IPS DF 4.7 (cell line): Measurements from ENCODE around the gene USP16.
"Not testable (repeated sequence)": the region's sequence is repeated elsewhere in the genome, so short reads cannot be mapped to it uniquely, and the experiment has no call there.

Experiments used
- DNase-seq: peaks from one replicate; pipeline ENCODE4 v3.0.0-alpha.2; 2013; ENCODE audit warnings: low spot score; ENCODE audit errors: extremely low read depth

USP16 gene

GRCh38 chr21:29033301-29033700 lies 8.8 kb downstream of the USP16 start:
- DNase-seq = no peak

DNA sequence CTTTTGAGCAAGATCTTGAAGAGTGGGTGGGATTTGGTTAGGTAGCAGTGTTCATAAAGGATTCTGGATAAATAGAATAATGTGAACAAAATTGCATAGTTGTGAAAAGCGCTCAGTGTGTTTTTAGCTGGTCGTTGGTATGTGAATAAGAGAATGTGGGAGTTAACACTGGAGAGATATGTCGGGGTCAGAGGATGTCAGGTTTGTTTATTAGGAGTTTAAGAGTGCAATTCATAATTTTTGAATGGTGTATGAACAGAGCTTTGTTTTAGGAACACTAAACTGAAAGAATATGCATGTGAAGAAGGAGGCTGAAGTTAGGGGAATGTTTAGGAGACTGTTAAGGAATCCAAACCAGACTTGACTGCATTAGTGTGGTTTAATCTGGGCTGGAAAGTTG lies 9.4 kb downstream of the USP16 start:
- DNase-seq = no peak

GRCh38 chr21:29034678-29035077 lies 10.2 kb downstream of the USP16 start:
- DNase-seq = no peak

GRCh38 chr21:29052224-29052623 lies 27.8 kb downstream of the USP16 start:
- no peak for DNase-seq

- DNase-seq = no peak
Observed at GRCh38 chr21:29053011-29053553, 28.6 kb downstream of the USP16 start.

DNA sequence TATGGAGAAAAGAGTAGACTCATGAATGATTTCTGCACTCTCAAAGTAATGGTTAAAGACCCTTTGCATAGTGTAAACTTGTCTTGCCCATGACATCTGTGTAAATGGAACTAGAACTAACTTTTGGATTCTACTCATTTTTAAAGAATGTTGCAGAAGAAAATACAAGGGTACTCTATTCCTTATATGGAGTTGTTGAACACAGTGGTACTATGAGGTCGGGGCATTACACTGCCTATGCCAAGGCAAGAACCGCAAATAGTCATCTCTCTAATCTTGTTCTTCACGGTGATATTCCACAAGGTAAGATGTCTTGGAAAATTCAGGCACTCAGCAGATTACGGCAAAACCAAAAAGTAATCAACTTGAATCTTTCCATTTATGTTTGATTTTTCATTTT lies 29.2 kb downstream of the USP16 start:
- DNase-seq = no peak

GRCh38 chr21:29055080-29055479 lies 30.6 kb downstream of the USP16 start:
- no peak for DNase-seq

DNA sequence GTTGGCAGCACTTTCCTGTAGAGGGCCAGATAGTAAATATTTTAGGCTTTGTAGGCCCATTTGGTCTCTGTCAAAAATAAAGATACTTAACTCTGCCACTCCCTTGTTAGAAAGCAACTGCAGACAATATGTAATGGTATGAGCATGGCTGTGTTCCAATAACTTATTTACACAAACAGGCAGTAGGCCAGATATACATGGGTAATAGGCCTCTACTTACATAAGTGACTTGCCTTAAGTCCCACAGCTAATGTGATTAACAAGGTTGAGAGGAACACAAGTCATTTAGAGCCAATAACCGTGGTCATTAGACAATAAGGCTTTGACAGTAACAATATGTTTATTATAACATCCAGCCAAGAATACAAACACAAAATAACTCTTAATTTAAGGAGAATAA lies 31.5 kb downstream of the USP16 start:
- DNase-seq = no peak

DNA sequence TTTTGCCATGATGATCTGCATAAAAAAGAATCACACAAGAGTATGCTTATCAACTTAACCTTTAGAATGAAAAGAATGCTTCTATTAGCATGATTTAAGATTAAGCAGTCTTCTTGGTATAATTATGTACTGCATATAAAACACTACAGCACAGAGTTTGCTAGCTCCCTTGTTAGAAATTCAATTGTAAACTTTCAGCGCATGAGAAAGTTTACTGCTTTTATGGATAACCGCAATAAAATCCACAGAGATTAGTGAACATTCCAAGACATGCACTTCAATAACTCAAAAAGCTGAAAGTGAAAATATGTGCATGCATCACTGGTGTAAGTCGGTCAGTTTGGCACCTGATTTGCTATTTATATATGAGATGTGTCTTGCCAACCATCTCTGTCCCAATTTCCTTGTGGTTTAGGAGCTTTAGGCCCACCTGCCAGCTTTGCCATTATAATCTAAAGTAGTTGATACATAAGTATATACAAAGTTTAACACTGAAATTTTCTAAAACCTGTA lies 32.1 kb downstream of the USP16 start:
- no peak for DNase-seq

DNA sequence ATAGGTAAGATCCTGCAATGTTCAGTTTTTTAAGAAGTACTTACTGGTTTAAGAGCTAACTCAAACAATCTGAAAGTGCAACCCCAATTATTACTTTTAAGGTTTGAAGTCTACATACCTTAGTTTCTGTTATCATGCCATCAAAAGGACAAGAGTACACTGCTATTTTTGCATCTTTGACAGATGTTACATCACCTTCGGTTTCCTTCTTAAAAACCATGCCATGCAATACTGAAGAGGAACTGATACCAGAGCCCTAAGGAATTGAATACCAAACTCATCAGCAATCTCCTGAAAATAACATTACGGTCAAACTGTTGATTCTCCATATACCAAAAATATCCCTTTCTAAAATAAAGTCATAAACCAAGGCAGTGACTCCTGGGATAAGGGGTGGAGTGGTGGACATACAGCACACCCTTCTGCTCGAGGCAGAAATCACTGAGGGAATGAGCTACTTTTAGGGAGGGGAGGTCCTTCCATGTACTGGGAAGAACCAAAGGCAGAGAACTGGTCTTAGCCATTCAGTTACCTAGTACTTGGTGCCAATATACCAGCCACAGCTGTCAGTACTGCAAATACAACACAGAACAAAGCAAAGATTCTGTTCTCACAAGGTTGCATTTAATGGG lies 40.5 kb downstream of the USP16 start:
- no peak for DNase-seq

DNA sequence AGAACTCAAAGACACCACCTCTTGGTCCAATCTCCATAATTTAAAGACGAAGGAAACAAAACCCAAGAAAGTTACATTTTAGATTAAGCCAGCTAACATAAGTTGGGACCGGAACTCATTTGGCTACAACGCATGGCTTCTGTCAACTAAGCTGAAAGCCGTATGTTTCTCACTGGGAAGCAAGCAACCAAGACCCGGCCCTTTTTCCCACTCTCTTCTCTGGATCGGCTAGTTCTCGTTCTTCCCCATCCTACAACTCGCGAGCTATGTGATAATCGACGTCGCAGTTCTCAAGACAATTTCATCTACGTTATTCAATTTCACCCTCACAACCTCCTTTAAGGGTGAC lies 48.4 kb downstream of the USP16 start:
- no peak for DNase-seq

GRCh38 chr21:29073222-29074006 lies 48.9 kb downstream of the USP16 start, which contains the start of gene CCT8:
Gene CCT8 (minus strand): TSS chr21:29073648. CDS start chr21:29073590, 58 bp downstream.
- peak; percentile 95 for DNase-seq

GRCh38 chr21:29074007-29074376 lies 49.5 kb downstream of the USP16 start:
- DNase-seq = no peak

DNA sequence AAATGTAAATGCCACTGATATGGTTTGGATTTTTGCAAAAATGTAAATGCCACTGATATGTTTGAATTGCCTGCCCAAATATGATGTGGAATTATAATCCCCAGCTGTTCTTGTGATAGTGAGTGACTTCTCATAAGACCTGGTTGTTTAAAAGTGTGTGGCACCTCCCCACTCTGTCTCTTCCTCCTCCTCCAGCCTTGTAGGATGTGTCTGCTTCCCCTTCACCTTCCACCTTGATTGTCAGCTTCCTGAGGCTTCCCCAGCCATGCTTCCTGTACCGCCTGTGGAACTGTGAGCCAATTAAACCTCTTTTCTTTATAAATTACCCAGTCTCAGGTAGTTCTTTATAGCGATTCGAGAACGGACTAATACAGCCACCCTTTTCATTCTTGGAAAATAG lies 50.3 kb downstream of the USP16 start:
- no peak for DNase-seq

DNA sequence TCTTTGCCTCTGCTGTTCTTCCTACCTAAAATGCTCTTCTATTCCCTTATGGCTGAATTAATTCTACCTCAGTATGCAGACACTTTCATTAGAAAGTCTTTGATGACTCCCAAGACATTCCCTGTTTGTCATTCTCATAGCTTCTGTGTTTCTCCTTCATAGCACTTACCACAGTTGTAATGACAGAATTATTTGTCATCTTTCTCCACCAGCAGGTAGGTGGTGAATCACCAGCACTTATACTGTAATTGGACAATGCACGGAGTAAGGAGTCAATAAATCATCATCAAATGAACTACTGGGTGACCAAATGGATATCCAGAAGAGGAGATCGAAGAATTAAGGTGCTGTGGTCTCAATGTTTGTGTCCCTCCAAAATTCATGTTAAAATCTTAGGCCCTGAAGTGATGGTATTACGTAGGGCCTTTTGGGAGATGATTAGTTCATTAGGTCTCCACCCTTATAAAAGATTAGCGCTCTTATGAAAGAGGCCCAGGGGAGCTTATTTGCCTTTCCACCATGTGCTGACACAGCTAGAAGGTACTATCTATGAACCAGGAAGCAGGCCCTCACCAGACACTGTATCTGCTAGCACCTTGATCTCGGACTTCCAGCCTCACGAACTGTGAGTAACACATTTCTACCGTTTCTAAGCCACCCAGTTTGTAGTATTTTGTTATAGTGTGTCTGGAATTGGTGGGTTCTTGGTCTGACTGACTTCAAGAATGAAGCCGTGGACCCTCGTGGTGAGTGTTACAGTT lies 51.4 kb downstream of the USP16 start:
- no peak for DNase-seq

DNA sequence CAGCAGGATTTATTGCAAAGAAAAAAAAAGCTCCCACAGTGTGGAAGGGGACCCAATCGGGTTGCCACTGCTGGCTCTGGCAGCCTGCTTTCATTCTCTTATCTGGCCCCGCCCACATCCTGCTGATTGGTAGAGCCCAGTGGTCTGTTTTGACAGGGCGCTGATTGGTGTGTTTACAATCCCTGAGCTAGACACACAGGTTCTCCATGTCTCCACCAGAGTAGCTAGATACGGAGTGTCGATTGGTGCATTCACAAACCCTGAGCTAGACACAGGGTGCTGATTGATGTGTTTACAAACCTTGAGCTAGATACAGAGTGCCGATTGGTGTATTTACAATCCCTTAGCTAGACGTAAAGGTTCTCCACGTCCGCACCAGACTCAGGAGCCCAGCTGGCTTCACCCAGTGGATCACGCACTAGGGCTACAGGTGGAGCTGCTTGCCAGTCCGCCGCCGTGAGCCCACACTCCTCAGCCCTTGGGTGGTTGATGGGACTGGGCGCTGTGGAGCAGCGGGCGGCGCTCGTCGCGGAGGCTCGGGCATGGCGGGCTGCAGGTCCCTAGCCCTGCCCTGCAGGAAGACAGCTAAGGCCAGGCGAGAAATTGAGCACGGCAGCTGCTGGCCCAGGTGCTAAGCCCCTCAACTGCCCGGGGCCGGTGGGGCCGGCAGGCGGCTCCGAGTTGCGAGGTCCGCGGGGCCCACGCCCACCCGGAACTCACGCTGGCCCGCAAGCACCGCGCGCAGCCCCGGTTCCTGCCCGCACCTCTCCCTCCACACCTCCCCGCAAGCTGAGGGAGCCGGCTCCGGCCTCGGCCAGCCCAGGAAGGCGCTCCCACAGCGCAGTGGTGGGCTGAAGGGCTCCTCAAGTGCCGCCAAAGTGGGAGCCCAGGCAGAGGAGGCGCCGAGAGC lies 52.5 kb downstream of the USP16 start:
- DNase-seq = not testable (repeated sequence)

GRCh38 chr21:29077651-29078090 lies 53.2 kb downstream of the USP16 start:
- no peak for DNase-seq

GRCh38 chr21:29078869-29079767 lies 54.6 kb downstream of the USP16 start:
- no peak for DNase-seq

- no peak for DNase-seq
Observed at GRCh38 chr21:29080454-29080941, 56.0 kb downstream of the USP16 start.
